ENCODE results near the gene MRM2.

DNA sequence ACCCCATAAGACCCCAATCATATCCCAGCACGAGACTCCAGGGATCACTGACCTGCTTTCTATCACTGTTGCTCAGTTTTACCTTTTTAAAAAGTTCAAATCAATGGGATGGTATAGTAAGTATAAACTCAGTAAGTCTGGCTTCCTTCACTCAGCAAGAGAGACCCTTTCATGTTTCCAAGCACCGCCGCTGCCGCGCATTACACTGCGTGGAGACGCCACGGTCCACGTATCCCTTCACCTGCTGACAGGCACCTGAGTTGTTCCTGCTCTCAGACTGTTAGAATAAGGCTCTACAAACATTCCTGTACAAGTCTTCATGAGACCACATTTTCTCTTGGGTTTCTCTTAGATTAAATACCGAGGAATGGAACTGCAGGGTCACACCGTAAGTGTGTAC is 37.6 kb downstream of the MRM2 start:
- no peak for TF ChIP-seq POLR2A (IDR thresholded peaks at IDR 0.05; ENCODE audit: low read depth, low read length)
- TF ChIP-seq POLR2AphosphoS5 (IDR thresholded peaks at IDR 0.05; ENCODE audit: low read depth, low read length): no peak
